Measurements from ENCODE around the gene NDUFA13.

Gene NDUFA13

GRCh38 chr19:19561946-19562664 is 46.1 kb downstream of the NDUFA13 start:
- peaks cover 0 to 9% of the 10 kb centered on the region in 2 experiments; a peak in 2 of 3 replicates for H3K36me3 ChIP-seq (ENCODE audit: control insufficient read depth in 2 of 2, insufficient read depth in 1 of 2, low read length in 2 of 2)
- TF ChIP-seq SALL2 (tag by site-specific recombination; IDR thresholded peaks at IDR 0.05; ENCODE audit: borderline replicate concordance) (no peak), KLF8 (tag by site-specific recombination; IDR thresholded peaks at IDR 0.05) (no peak), ZNF670 (tag by site-specific recombination; IDR thresholded peaks at IDR 0.05; ENCODE audit: low read depth) (no peak), ZNF501 (tag by site-specific recombination; IDR thresholded peaks at IDR 0.05) (no peak), ZNF658 (tag by site-specific recombination; IDR thresholded peaks at IDR 0.05) (no peak), HOXC10 (CRISPR knock-in tag; IDR thresholded peaks at IDR 0.05) (no peak), KLF16 (tag by site-specific recombination; IDR thresholded peaks at IDR 0.05) (no peak), ZNF792 (tag by site-specific recombination; IDR thresholded peaks at IDR 0.05) (no peak)
- CTCF ChIA-PET = interaction anchor here (0.7 kb wide), 1 partner anchor 8 kb away, joined by 3 read pairs; no protein-coding TSS in a partner anchor
- no peaks in the 10 kb centered on the region for H3K4me1 ChIP-seq (ENCODE audit: control insufficient read depth, insufficient read depth, low read length)
- no peak overlapping the region for H3K4me3 ChIP-seq (ENCODE audit: low read depth, low read length)
- H3K27ac ChIP-seq (ENCODE audit: extremely low read depth, low read depth, low read length) = no peak overlapping the region
- H3K9me3 ChIP-seq (ENCODE audit: control insufficient read depth, insufficient read depth, low read depth, low read length) = no peaks in the 10 kb centered on the region
- POLR2A ChIA-PET = no interaction called here

GRCh38 chr19:19562665-19563347 is 46.8 kb downstream of the NDUFA13 start:
- Histone ChIP-seq H3K27ac (ENCODE audit: extremely low read depth, low read depth, low read length) (no peak overlapping the region), H3K36me3 (ENCODE audit: control insufficient read depth in 2 of 2, insufficient read depth in 1 of 2, low read length in 2 of 2) (peaks cover 0 to 14% of the 10 kb centered on the region in 2 experiments; a peak in 2 of 3 replicates), H3K4me1 (ENCODE audit: control insufficient read depth, insufficient read depth, low read length) (no peaks in the 10 kb centered on the region), H3K4me3 (ENCODE audit: low read depth, low read length) (no peak overlapping the region), H3K9me3 (ENCODE audit: control insufficient read depth, insufficient read depth, low read depth, low read length) (no peaks in the 10 kb centered on the region)
- ChIA-PET CTCF (interaction anchor here (0.7 kb wide), 1 partner anchor 9 kb away, joined by 3 read pairs; no protein-coding TSS in a partner anchor), POLR2A (no interaction called here)
- no peak for TF ChIP-seq ELK4 (IDR thresholded peaks at IDR 0.05; ENCODE audit: borderline replicate concordance, low read depth, low read length)
- no peak for TF ChIP-seq ZBTB10 (tag by site-specific recombination; IDR thresholded peaks at IDR 0.05)
- no peak for TF ChIP-seq ZNF830 (tag by site-specific recombination; IDR thresholded peaks at IDR 0.05; ENCODE audit: low read depth)
- TF ChIP-seq ZNF664 (tag by site-specific recombination; IDR thresholded peaks at IDR 0.05) = no peak
- no peak for TF ChIP-seq ZNF341 (tag by site-specific recombination; IDR thresholded peaks at IDR 0.05; ENCODE audit: low read depth)
- TF ChIP-seq ZNF571 (tag by site-specific recombination; IDR thresholded peaks at IDR 0.05) = no peak

- H3K9me3 ChIP-seq (ENCODE audit: control insufficient read depth, insufficient read depth, low read depth, low read length) = no peaks in the 10 kb centered on the region
- H3K27ac ChIP-seq (ENCODE audit: extremely low read depth, low read depth, low read length) = no peak overlapping the region
- TF ChIP-seq AEBP2 (tag by site-specific recombination; IDR thresholded peaks at IDR 0.05; ENCODE audit: borderline replicate concordance) = no peak
- TF ChIP-seq ZNF335 (tag by site-specific recombination; conservative IDR thresholded peaks at IDR 0.05) = no peak
- H3K36me3 ChIP-seq (ENCODE audit: control insufficient read depth in 2 of 2, insufficient read depth in 1 of 2, low read length in 2 of 2) = peaks cover 0 to 14% of the 10 kb centered on the region in 2 experiments; a peak in 2 of 3 replicates
- ChIA-PET CTCF (no interaction called here), POLR2A (no interaction called here)
- no peaks in the 10 kb centered on the region for H3K4me1 ChIP-seq (ENCODE audit: control insufficient read depth, insufficient read depth, low read length)
- no peak overlapping the region for H3K4me3 ChIP-seq (ENCODE audit: low read depth, low read length)
Measured at GRCh38 chr19:19563348-19563848, 47.4 kb downstream of the NDUFA13 start.
